WTC11 (cell line): Measurements from ENCODE around the gene KRT36.

Experiments used
- ATF1 ChIP-seq: sonication (generic); formaldehyde crosslinking; IDR thresholded peaks from 2 replicates; pipeline ENCODE4 v1.8.1; 2023; ENCODE audit warnings: mild to moderate bottlenecking, moderate library complexity, missing genetic modification reagents
- ATF3 ChIP-seq: sonication (generic); formaldehyde crosslinking; conservative IDR thresholded peaks from 2 replicates; pipeline ENCODE4 v1.8.1; 2022; ENCODE audit warnings: mild to moderate bottlenecking, missing genetic modification reagents
- CBFB ChIP-seq: sonication (generic); formaldehyde crosslinking; IDR thresholded peaks from 2 replicates; pipeline ENCODE4 v1.8.1; 2022; ENCODE audit warnings: mild to moderate bottlenecking, low read depth, missing genetic modification reagents
- CREM ChIP-seq: sonication (generic); formaldehyde crosslinking; IDR thresholded peaks from 2 replicates; pipeline ENCODE4 v1.8.1; 2022; ENCODE audit warnings: mild to moderate bottlenecking, missing genetic modification reagents, moderate library complexity
- CTCF ChIP-seq: fragments of 200-600 bp; IDR thresholded peaks from 2 replicates; pipeline ENCODE4 v1.8.0; 2022; ENCODE audit warnings: antibody characterized with exemption
- ETV6 ChIP-seq: sonication (generic); formaldehyde crosslinking; IDR thresholded peaks from 2 replicates; pipeline ENCODE4 v1.8.1; 2022; ENCODE audit warnings: mild to moderate bottlenecking, missing genetic modification reagents
- HMGXB4 ChIP-seq: sonication (generic); formaldehyde crosslinking; IDR thresholded peaks from 2 replicates; pipeline ENCODE4 v1.8.1; 2023; ENCODE audit warnings: mild to moderate bottlenecking, moderate library complexity, missing genetic modification reagents
- JUN ChIP-seq: sonication (generic); formaldehyde crosslinking; IDR thresholded peaks from 2 replicates; pipeline ENCODE4 v1.8.0; 2023; ENCODE audit warnings: mild to moderate bottlenecking, missing genetic modification reagents
- MAX ChIP-seq: sonication (generic); formaldehyde crosslinking; IDR thresholded peaks from 2 replicates; pipeline ENCODE4 v1.8.0; 2022; ENCODE audit warnings: mild to moderate bottlenecking, missing genetic modification reagents
- MLX ChIP-seq: sonication (generic); formaldehyde crosslinking; IDR thresholded peaks from 2 replicates; pipeline ENCODE4 v1.8.1; 2023; ENCODE audit warnings: mild to moderate bottlenecking, missing genetic modification reagents, moderate library complexity
- SP1 ChIP-seq: sonication (generic); formaldehyde crosslinking; conservative IDR thresholded peaks from 2 replicates; pipeline ENCODE4 v1.8.1; 2022; ENCODE audit warnings: missing genetic modification reagents
- ZBTB21 ChIP-seq: sonication (generic); formaldehyde crosslinking; IDR thresholded peaks from 2 replicates; pipeline ENCODE4 v1.8.1; 2023; ENCODE audit warnings: mild to moderate bottlenecking, missing genetic modification reagents, borderline replicate concordance
- ZNF138 ChIP-seq: sonication (generic); formaldehyde crosslinking; conservative IDR thresholded peaks from 2 replicates; pipeline ENCODE4 v1.8.1; 2022; ENCODE audit warnings: mild to moderate bottlenecking, moderate library complexity, missing genetic modification reagents

GRCh38 chr17:41537990-41538389 lies 48.3 kb upstream of the KRT36 start:
- TF ChIP-seq ATF3 (CRISPR knock-in tag) (no peak), CREM (CRISPR knock-in tag) (no peak), CTCF (no peak), HMGXB4 (no peak), MAX (CRISPR knock-in tag) (no peak), ZNF138 (CRISPR knock-in tag) (no peak), SP1 (no peak), ETV6 (no peak), JUN (CRISPR knock-in tag) (no peak), MLX (CRISPR knock-in tag) (no peak), ATF1 (CRISPR knock-in tag) (no peak), ZBTB21 (CRISPR knock-in tag) (no peak), CBFB (CRISPR knock-in tag) (no peak)
